Ovary (tissue), 9 donors: ENCODE data around the gene ALK. TPM values are rescaled to one million over a fixed set of nuclear protein-coding genes. Genes with fewer than 3 reads are reported as not detected.

Experiments used
- DNase-seq, 5 donors: peaks; one replicate each; pipeline ENCODE4 v3.0.0-alpha.2; 2019 to 2020
- H3K27ac ChIP-seq, 2 donors: fragments of 200-600 bp; one replicate each; pipeline versions ENCODE4 v1.5.1 to v1.8.0; 2019 to 2022
- H3K27me3 ChIP-seq: fragments of 200-600 bp; one replicate; pipeline ENCODE4 v1.8.0; 2022
- H3K36me3 ChIP-seq: fragments of 200-600 bp; sonication (generic); one replicate; pipeline ENCODE4 v1.5.1; 2019
- H3K4me1 ChIP-seq: one replicate; pipeline ENCODE4 v1.8.1; 2013; ENCODE audit warnings: mild to moderate bottlenecking, moderate library complexity; ENCODE audit not compliant: insufficient read depth
- H3K4me3 ChIP-seq: fragments of 200-600 bp; sonication (generic); one replicate; pipeline ENCODE4 v1.5.1; 2017
- H3K9me3 ChIP-seq, 2 donors: fragments of 200-600 bp in 1 of 2; sonication (generic) in 1 of 2; one replicate each; pipeline versions ENCODE4 v1.5.1 to v1.8.1; 2013 to 2019; ENCODE audit warnings: mild to moderate bottlenecking in 1 of 2, moderate library complexity in 1 of 2
- CTCF ChIP-seq, 3 donors: fragments of 450-650 bp in 2 of 3; fragments of 200-600 bp in 1 of 3; IDR thresholded peaks; one replicate each; pipeline versions ENCODE4 v1.5.1 to v1.8.0; 2016 to 2022; ENCODE audit warnings: antibody characterized with exemption in 3 of 3, mild to moderate bottlenecking in 1 of 3
- EP300 ChIP-seq: sonication (generic); formaldehyde crosslinking; IDR thresholded peaks from one replicate; pipeline ENCODE4 v1.6.1; 2017; ENCODE audit warnings: antibody characterized with exemption
- POLR2A ChIP-seq: fragments of 450-650 bp; IDR thresholded peaks from one replicate; pipeline ENCODE4 v1.6.1; 2017; ENCODE audit warnings: antibody characterized with exemption, mild to moderate bottlenecking, moderate library complexity
- WGBS, 3 donors: extraction: QIAGEN DNeasy Blood & Tissue Kit in 1 of 3; methylation state at CpG; one replicate each; pipeline versions ENCODE4 v1.1.5 to v1.1.7; 2013 to 2017; 5-methylcytosine and 5-hydroxymethylcytosine counted together
- intact Hi-C, 4 donors: fragments of 100-400 bp; cut with DNase I; formaldehyde crosslinking; loops; one replicate each; pipeline versions ENCODE4 v1.11.0 to v1.15.1; 2022 to 2023
- polyA plus RNA-seq, 2 donors: library from polyadenylated mRNA; stranded (reverse); fragments of 200-250 nt in 1 of 2; fragments of 350-450 nt in 1 of 2; fragmentation: Illumina TruSeq in 1 of 2; extraction: RNeasy Lipid Tissue Mini Kit (QIAGEN cat#74804) in 1 of 2; gene quantifications; one replicate each; pipeline ENCODE4 v1.2.3, GENCODE V29; 2013 to 2014
- total RNA-seq, 7 donors: library from RNA; depleted of rRNA in 2 of 7; stranded (reverse); fragments of >200 nt in 2 of 7; fragmentation: NEBNext Ultra II Directional in 3 of 7; extraction: Animal tissue kit (Norgen Biotek cat#: 25700) in 3 of 7; gene quantifications; one replicate each; pipeline versions ENCODE4 v1.1.0 to v1.2.4, GENCODE V29; 2016 to 2023
- donor health status: DM: no; HTN: no; CAD: no; lungs with moderate emphysema.
- donor health status: DM: no; HTN: no; CAD: no.
- donor health status: Bipolar disorder and iron deficiency.
- donor health status: DM: yes; HTN: yes; CAD: no.
- donor health status: DM: no; HTN: no; CAD: no.
- donor health status: DM: yes; HTN: yes; CAD: no.

The ALK gene
- total and polyA plus RNA-seq, 9 donors = 0.05 to 1.7 (median 0.23) TPM; not detected in 1

- Histone ChIP-seq H3K36me3 (no peaks in the 10 kb centered on the region), H3K4me1 (no peaks in the 10 kb centered on the region), H3K9me3 (no peaks in the 10 kb centered on the region), H3K27ac (no peak overlapping the region), H3K27me3 (no peaks in the 10 kb centered on the region), H3K4me3 (no peak overlapping the region)
- TF ChIP-seq POLR2A = no peak
- TF ChIP-seq CTCF (IDR thresholded peaks at IDR 0.05) = no peak
- no peak for TF ChIP-seq EP300
- 79 to 82% (median 80%) methylated on average over 9 of the region's 9 CpGs for WGBS, 3 donors
- intact Hi-C loops = no loop called here
- no peak for DNase-seq
Measured at GRCh38 chr2:29351916-29352591, 569.3 kb downstream of the ALK start.

GRCh38 chr2:29351248-29351647, 570.1 kb downstream of the ALK start:
- Histone ChIP-seq H3K9me3 (no peaks in the 10 kb centered on the region), H3K27me3 (no peaks in the 10 kb centered on the region), H3K27ac (no peak overlapping the region), H3K4me3 (no peak overlapping the region), H3K4me1 (no peaks in the 10 kb centered on the region), H3K36me3 (no peaks in the 10 kb centered on the region)
- no peak for TF ChIP-seq POLR2A
- no peak for TF ChIP-seq EP300
- no peak for TF ChIP-seq CTCF (IDR thresholded peaks at IDR 0.05)
- WGBS, 3 donors = 71 to 83% (median 71%) methylated on average over 5 of the region's 5 CpGs
- intact Hi-C loops = no loop called here
- DNase-seq = no peak

GRCh38 chr2:29349316-29350030, 571.9 kb downstream of the ALK start:
- no peak overlapping the region for H3K27ac ChIP-seq
- no peaks in the 10 kb centered on the region for H3K27me3 ChIP-seq
- DNase-seq = no peak
- no peaks in the 10 kb centered on the region for H3K4me1 ChIP-seq
- TF ChIP-seq POLR2A = no peak
- no peak for TF ChIP-seq EP300
- no peak for TF ChIP-seq CTCF (IDR thresholded peaks at IDR 0.05)
- no peaks in the 10 kb centered on the region for H3K36me3 ChIP-seq
- H3K4me3 ChIP-seq = no peak overlapping the region
- 84 to 89% (median 86%) methylated on average over 5 of the region's 5 CpGs for WGBS, 3 donors
- intact Hi-C loops = no loop called here
- no peaks in the 10 kb centered on the region for H3K9me3 ChIP-seq

GRCh38 chr2:29347774-29348461, 573.5 kb downstream of the ALK start:
- intact Hi-C loops = no loop called here
- H3K4me3 ChIP-seq = no peak overlapping the region

More at GRCh38 chr2:29347774-29348461, 573.5 kb downstream of the ALK start:
- 81 to 87% (median 85%) methylated on average over 5 of the region's 5 CpGs for WGBS, 3 donors
- TF ChIP-seq CTCF (IDR thresholded peaks at IDR 0.05) (no peak), EP300 (no peak), POLR2A (no peak)
- H3K27me3 ChIP-seq = no peaks in the 10 kb centered on the region
- no peaks in the 10 kb centered on the region for H3K36me3 ChIP-seq
- no peak overlapping the region for H3K27ac ChIP-seq
- H3K9me3 ChIP-seq = no peaks in the 10 kb centered on the region
- no peaks in the 10 kb centered on the region for H3K4me1 ChIP-seq
- DNase-seq = no peak
